HCT116 (cell line): Measurements from ENCODE around the gene FHIT. TPM values are rescaled to one million over a fixed set of nuclear protein-coding genes. Genes with fewer than 3 reads are reported as not detected.

Source experiments
- ATAC-seq: fragments of 200-7000 bp; cut with Tn5 transposase; 2 replicates; pipeline ENCODE4 v1.9.1; 2020; ENCODE audit warnings: mild to moderate bottlenecking, moderate library complexity
- BruUV-seq: library from RNA; stranded (reverse); fragments of 400-500 nt; replicated peaks from 2 replicates; lab custom pipeline; 2021; lab: Mats Ljungman, UMichigan
- CTCF ChIA-PET: fragments of 300-600 bp; sonication (Branson Sonifier 250); formaldehyde crosslinking; loops from one replicate; lab custom pipeline; 2021; ENCODE audit warnings: antibody characterized with exemption; lab: Charles Lee
- POLR2A ChIA-PET: fragments of 300-600, 350-600 bp; sonication (Branson Sonifier 250); formaldehyde crosslinking; loops from one replicate; lab custom pipeline; 2021; ENCODE audit warnings: antibody characterized with exemption; lab: Charles Lee
- RAD21 ChIA-PET, 2 experiments: fragments of 300-600 bp; sonication (Branson Sonifier 250); formaldehyde crosslinking; loops; one replicate each; lab custom pipeline; 2023; ENCODE audit warnings: low total read pairs in 2 of 2; ENCODE audit not compliant: uncharacterized antibody in 2 of 2, unreplicated experiment in 2 of 2, low non-redundant PET in 1 of 2; lab: Charles Lee
- DNase-seq: peaks from one replicate; pipeline ENCODE4 v3.0.0-alpha.2; 2010; ENCODE audit warnings: low read depth, low spot score
- H2AFZ ChIP-seq: fragments of 200-600 bp; shearing (Covaris generic), sonication (generic); 2 replicates; pipeline ENCODE4 v1.6.1; 2017; ENCODE audit warnings: low read depth, mixed run types, mixed read lengths, antibody characterized with exemption, low read length; ENCODE audit not compliant: poor library complexity, severe bottlenecking
- H3K27ac ChIP-seq: 2 replicates; pipeline ENCODE4 v1.5.1; 2012; ENCODE audit warnings: low read depth, low read length
- H3K27me3 ChIP-seq: fragments of 200-600 bp; sonication (generic); 2 replicates; pipeline ENCODE4 v1.6.1; 2016; ENCODE audit warnings: mixed run types, low read length, mixed read lengths; ENCODE audit not compliant: insufficient read depth
- H3K36me3 ChIP-seq, 2 experiments: fragments of 200-500 bp in 1 of 2; fragments of 200-600 bp in 1 of 2; sonication (Bioruptor generic) in 1 of 2; sonication (generic) in 1 of 2; 2 replicates each; pipeline versions ENCODE4 v1.5.1 to v1.6.1; 2014 to 2016; ENCODE audit warnings: low read length in 2 of 2, inconsistent platforms in 1 of 2, mixed read lengths in 1 of 2, mixed run types in 1 of 2; ENCODE audit not compliant: insufficient read depth in 2 of 2, control insufficient read depth in 1 of 2
- H3K4me1 ChIP-seq, 2 experiments: fragments of 200-600 bp in 1 of 2; sonication (generic) in 1 of 2; 2 replicates each; pipeline versions ENCODE4 v1.5.1 to v1.6.1; 2012 to 2017; ENCODE audit warnings: low read length in 2 of 2, inconsistent platforms in 1 of 2, mild to moderate bottlenecking in 1 of 2, mixed read lengths in 1 of 2, mixed run types in 1 of 2, moderate library complexity in 1 of 2; ENCODE audit not compliant: insufficient read depth in 2 of 2, control insufficient read depth in 1 of 2
- H3K4me2 ChIP-seq: fragments of 200-600 bp; sonication (generic); 2 replicates; pipeline ENCODE4 v1.6.1; 2017; ENCODE audit warnings: mixed run types, low read length, mixed read lengths
- H3K4me3 ChIP-seq, 2 experiments: fragments of 200-600 bp in 1 of 2; sonication (generic) in 1 of 2; replicated peaks in 1 of 2; 2 replicates each; pipeline ENCODE4 v1.5.1; 2011 to 2016; ENCODE audit warnings: low read length in 2 of 2, control low read depth in 1 of 2, low read depth in 1 of 2, mild to moderate bottlenecking in 1 of 2, mixed read lengths in 1 of 2, mixed run types in 1 of 2
- H3K79me2 ChIP-seq: fragments of 200-600 bp; sonication (generic); 2 replicates; pipeline ENCODE4 v1.6.1; 2017; ENCODE audit warnings: mild to moderate bottlenecking, mixed run types, low read length, moderate library complexity, mixed read lengths; ENCODE audit not compliant: insufficient read depth
- H3K9ac ChIP-seq: fragments of 200-600 bp; sonication (generic); 2 replicates; pipeline ENCODE4 v1.6.1; 2016; ENCODE audit warnings: low read length, mixed read lengths
- H3K9me2 ChIP-seq: fragments of 200-600 bp; sonication (generic), shearing (Covaris generic); 2 replicates; pipeline ENCODE4 v1.6.1; 2017; ENCODE audit warnings: mixed run types, mild to moderate bottlenecking, moderate library complexity; ENCODE audit not compliant: insufficient read depth
- H3K9me3 ChIP-seq, 2 experiments: fragments of 200-500 bp in 1 of 2; fragments of 200-600 bp in 1 of 2; sonication (Bioruptor generic) in 1 of 2; sonication (generic) in 1 of 2; 2 replicates each; pipeline ENCODE4 v1.6.1; 2014 to 2017; ENCODE audit warnings: low read length in 2 of 2, mixed read lengths in 2 of 2, inconsistent platforms in 1 of 2, low read depth in 1 of 2, mild to moderate bottlenecking in 1 of 2, mixed run types in 1 of 2, moderate library complexity in 1 of 2; ENCODE audit not compliant: control insufficient read depth in 1 of 2, insufficient read depth in 1 of 2
- H4K20me1 ChIP-seq: fragments of 200-600 bp; sonication (generic), shearing (Covaris generic); 2 replicates; pipeline ENCODE4 v1.6.1; 2017; ENCODE audit warnings: mixed run types, mild to moderate bottlenecking, moderate library complexity; ENCODE audit not compliant: insufficient read depth
- ATF3 ChIP-seq: IDR thresholded peaks from 2 replicates; pipeline ENCODE4 v1.6.1; 2012
- CBX3 ChIP-seq: IDR thresholded peaks from 2 replicates; pipeline ENCODE4 v1.6.1; 2012; ENCODE audit warnings: low read depth
- EZH2phosphoT487 ChIP-seq: fragments of 200-600 bp; IDR thresholded peaks from 2 replicates; pipeline ENCODE4 v1.6.1; 2018; ENCODE audit warnings: antibody characterized with exemption, borderline replicate concordance
- FOSL1 ChIP-seq: IDR thresholded peaks from 2 replicates; pipeline ENCODE4 v1.6.1; 2012; ENCODE audit warnings: low read depth
- MAX ChIP-seq: IDR thresholded peaks from 2 replicates; pipeline ENCODE4 v1.6.1; 2012
- POLR2A ChIP-seq: IDR thresholded peaks from 2 replicates; pipeline ENCODE4 v1.7.0; 2011; ENCODE audit warnings: borderline replicate concordance; ENCODE audit not compliant: insufficient read depth, insufficient read length; ENCODE audit errors: extremely low read depth
- POLR2AphosphoS5 ChIP-seq: IDR thresholded peaks from 2 replicates; pipeline ENCODE4 v1.6.1; 2011; ENCODE audit warnings: mild to moderate bottlenecking, low read depth, low read length, moderate library complexity
- RAD21 ChIP-seq: IDR thresholded peaks from 2 replicates; pipeline ENCODE4 v1.6.1; 2012; ENCODE audit warnings: low read depth, mild to moderate bottlenecking
- REST ChIP-seq: IDR thresholded peaks from 2 replicates; pipeline ENCODE4 v1.6.1; 2012; ENCODE audit warnings: low read depth
- SIN3A ChIP-seq: IDR thresholded peaks from 2 replicates; pipeline ENCODE4 v1.6.1; 2012; ENCODE audit warnings: low read depth
- SP1 ChIP-seq: IDR thresholded peaks from 2 replicates; pipeline ENCODE4 v1.6.1; 2012; ENCODE audit warnings: low read depth
- SRF ChIP-seq: IDR thresholded peaks from 2 replicates; pipeline ENCODE4 v1.6.1; 2012; ENCODE audit warnings: low read depth
- TCF7L2 ChIP-seq: IDR thresholded peaks from 2 replicates; pipeline ENCODE4 v1.7.0; 2011; ENCODE audit warnings: borderline replicate concordance, inconsistent platforms; ENCODE audit not compliant: insufficient read depth, insufficient read length; ENCODE audit errors: extremely low read depth
- YY1 ChIP-seq: IDR thresholded peaks from 2 replicates; pipeline ENCODE4 v1.6.1; 2011; ENCODE audit warnings: low read length, low read depth, moderate library complexity, mild to moderate bottlenecking; ENCODE audit not compliant: insufficient replicate concordance; ENCODE audit errors: extremely low read depth
- intact Hi-C: fragments of 100-400 bp; cut with micrococcal nuclease; formaldehyde crosslinking; loops from 2 replicates; pipeline ENCODE4 v1.10.0; 2022
- total RNA-seq: library from RNA; stranded (reverse); gene quantifications from one replicate; pipeline ENCODE4 v1.2.1, GENCODE V29; 2021; ENCODE audit not compliant: unreplicated experiment

FHIT gene
- total RNA-seq, 1 experiment from 2014 or later = 20.1 TPM

- no peak for TF ChIP-seq RAD21
- TF ChIP-seq POLR2AphosphoS5 = no peak
- no peak for TF ChIP-seq TCF7L2
- no peak for TF ChIP-seq EZH2phosphoT487
Measured at GRCh38 chr3:60772584-60772983, 478.7 kb downstream of the FHIT start (continued).

GRCh38 chr3:60771766-60772165 lies 479.5 kb downstream of the FHIT start:
- H3K9me2 ChIP-seq = no peaks in the 10 kb centered on the region
- no peak for DNase-seq
- ATAC-seq = no peak
- TF ChIP-seq REST (no peak), MAX (no peak), SIN3A (no peak), YY1 (no peak), ATF3 (no peak), CBX3 (no peak), SRF (no peak), TCF7L2 (no peak), POLR2AphosphoS5 (no peak), FOSL1 (no peak), SP1 (no peak), RAD21 (no peak), POLR2A (no peak)
- TF ChIP-seq, all 23 proteins: peak for 0
- ChIA-PET CTCF (no interaction called here), POLR2A (no interaction called here), RAD21 (no interaction called here)
- H4K20me1 ChIP-seq = no peaks in the 10 kb centered on the region
- H3K27me3 ChIP-seq = no peaks in the 10 kb centered on the region
- H3K4me2 ChIP-seq = no peak overlapping the region
- H3K4me1 ChIP-seq = no peaks in the 10 kb centered on the region
- intact Hi-C loops = no loop called here
- no peak overlapping the region for H3K4me3 ChIP-seq
- BruUV-seq = no TSS peak
- H3K9me3 ChIP-seq = no peaks in the 10 kb centered on the region
- no peak overlapping the region for H3K9ac ChIP-seq
- no peaks in the 10 kb centered on the region for H3K79me2 ChIP-seq
- H2AFZ ChIP-seq = no peak overlapping the region
- no peak overlapping the region for H3K27ac ChIP-seq
- no peaks in the 10 kb centered on the region for H3K36me3 ChIP-seq
